Lower leg skin (tissue), 4 donors: ENCODE results near the gene SLC22A4. TPM values are rescaled to one million over a fixed set of nuclear protein-coding genes. Genes with fewer than 3 reads are reported as not detected.

Source experiments
- DNase-seq, 2 donors: peaks; one replicate each; pipeline ENCODE4 v3.0.0-alpha.2; 2019; ENCODE audit warnings: low spot score in 2 of 2
- H3K4me3 ChIP-seq: fragments of 200-600 bp; sonication (generic); 2 replicates; pipeline ENCODE4 v1.5.1; 2017; ENCODE audit warnings: mild to moderate bottlenecking, low read depth; ENCODE audit not compliant: poor library complexity, severe bottlenecking
- POLR2A ChIP-seq, 2 donors: fragments of 450-650 bp; IDR thresholded peaks; one replicate each; pipeline ENCODE4 v1.6.1; 2016 to 2017; ENCODE audit warnings: antibody characterized with exemption in 2 of 2, mild to moderate bottlenecking in 1 of 2, moderate library complexity in 1 of 2
- WGBS, 2 donors: methylation state at CpG; one replicate each; pipeline ENCODE4 v1.1.5; 2018; 5-methylcytosine and 5-hydroxymethylcytosine counted together
- intact Hi-C: fragments of 100-400 bp; cut with DNase I; formaldehyde crosslinking; loops from one replicate; pipeline ENCODE4 v1.15.0; 2023; ENCODE audit warnings: low total_unique reads
- total RNA-seq, 4 donors: library from RNA; depleted of rRNA; stranded (reverse); fragments of >200 nt; gene quantifications; one replicate each; pipeline ENCODE4 v1.1.0, GENCODE V29; 2016
- TF ChIP-seq, protein P1 (sequence below), 3 donors: fragments of 450-650 bp; IDR thresholded peaks; one replicate each; pipeline ENCODE4 v1.5.1; 2016; ENCODE audit warnings: antibody characterized with exemption in 3 of 3, mild to moderate bottlenecking in 3 of 3, moderate library complexity in 2 of 3

Gene SLC22A4
- total RNA-seq, 4 donors from 2014 or later: 0.27 to 1.8 (median 1.8) TPM

DNA sequence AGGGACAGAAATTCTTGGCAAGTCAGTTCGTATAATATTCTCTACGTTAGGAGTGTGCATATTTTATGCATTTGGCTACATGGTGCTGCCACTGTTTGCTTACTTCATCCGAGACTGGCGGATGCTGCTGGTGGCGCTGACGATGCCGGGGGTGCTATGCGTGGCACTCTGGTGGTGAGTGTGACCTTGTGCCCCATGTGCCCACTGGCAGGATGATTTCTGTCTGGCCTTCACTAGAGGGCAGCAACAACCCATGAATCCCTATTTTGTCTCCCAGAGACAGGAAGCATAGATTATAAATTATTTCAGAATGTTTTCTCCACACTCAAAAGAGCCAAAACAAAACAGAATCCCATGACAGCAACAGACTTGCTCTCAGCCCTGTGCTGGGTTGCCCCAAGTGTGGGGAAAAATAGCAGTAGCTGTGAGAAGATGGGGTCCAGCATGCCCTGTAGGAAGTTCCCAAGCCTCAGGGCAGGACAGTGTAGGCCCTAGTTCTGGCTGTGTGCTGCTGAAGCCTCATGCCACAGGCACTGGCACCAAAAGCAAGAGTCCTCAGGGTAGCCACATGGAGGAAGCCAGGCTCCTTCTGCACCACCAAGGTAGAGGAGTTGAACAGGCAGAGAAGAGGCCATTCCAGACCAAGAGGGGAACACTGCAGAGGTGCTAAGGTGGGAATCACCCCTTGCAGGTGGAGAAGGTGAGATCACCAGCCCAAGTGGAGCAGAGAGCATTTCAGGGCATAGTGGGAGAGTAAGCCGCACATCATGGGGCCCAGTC, 91.3 kb downstream of the SLC22A4 start:
- WGBS, 2 donors: 25 to 38% methylated on average over 9 of the region's 9 CpGs
- no peak overlapping the region for H3K4me3 ChIP-seq
- TF ChIP-seq, protein P1, sequence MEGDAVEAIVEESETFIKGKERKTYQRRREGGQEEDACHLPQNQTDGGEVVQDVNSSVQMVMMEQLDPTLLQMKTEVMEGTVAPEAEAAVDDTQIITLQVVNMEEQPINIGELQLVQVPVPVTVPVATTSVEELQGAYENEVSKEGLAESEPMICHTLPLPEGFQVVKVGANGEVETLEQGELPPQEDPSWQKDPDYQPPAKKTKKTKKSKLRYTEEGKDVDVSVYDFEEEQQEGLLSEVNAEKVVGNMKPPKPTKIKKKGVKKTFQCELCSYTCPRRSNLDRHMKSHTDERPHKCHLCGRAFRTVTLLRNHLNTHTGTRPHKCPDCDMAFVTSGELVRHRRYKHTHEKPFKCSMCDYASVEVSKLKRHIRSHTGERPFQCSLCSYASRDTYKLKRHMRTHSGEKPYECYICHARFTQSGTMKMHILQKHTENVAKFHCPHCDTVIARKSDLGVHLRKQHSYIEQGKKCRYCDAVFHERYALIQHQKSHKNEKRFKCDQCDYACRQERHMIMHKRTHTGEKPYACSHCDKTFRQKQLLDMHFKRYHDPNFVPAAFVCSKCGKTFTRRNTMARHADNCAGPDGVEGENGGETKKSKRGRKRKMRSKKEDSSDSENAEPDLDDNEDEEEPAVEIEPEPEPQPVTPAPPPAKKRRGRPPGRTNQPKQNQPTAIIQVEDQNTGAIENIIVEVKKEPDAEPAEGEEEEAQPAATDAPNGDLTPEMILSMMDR (IDR thresholded peaks at IDR 0.05): peak in 1 of 3 donors; percentile 5
- no peak for TF ChIP-seq POLR2A (IDR thresholded peaks at IDR 0.05)
- peak in 1 of 2 donors; percentile 88 for DNase-seq
- intact Hi-C loops: loop anchor here (2.0 kb wide), 1 partner anchor 115 kb away; no protein-coding TSS in a partner anchor

DNA sequence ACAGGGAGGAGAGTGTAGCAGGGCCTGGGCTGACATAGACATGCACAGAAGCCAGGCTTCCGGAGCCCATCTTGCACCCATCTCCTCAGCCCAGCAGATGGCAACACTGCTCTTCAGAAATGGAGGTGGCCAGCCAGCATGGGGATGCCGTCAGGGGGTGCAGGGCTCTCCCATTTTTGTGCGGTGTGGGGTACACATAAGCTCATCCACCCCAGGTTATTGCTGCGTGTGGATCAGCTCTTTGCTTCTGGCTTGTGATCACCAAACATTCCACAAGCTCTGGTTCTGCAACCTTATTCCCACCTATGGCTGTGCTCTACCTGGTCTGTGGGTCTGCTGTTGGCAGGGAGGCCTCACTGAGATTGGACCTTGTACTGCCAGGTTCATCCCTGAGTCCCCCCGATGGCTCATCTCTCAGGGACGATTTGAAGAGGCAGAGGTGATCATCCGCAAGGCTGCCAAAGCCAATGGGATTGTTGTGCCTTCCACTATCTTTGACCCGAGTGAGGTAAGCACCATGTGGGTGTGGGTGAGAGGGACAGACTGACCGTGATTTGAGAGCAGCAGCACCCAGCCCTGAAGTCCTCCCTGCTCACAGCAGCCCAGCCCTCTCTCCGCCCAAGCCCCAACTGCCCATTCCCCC, 92.6 kb downstream of the SLC22A4 start:
- H3K4me3 ChIP-seq: no peak overlapping the region
- intact Hi-C loops: loop anchor here (2.0 kb wide), 1 partner anchor 114 kb away; no protein-coding TSS in a partner anchor
- peak; percentile 74 to 93 for DNase-seq
- WGBS, 2 donors: 30 to 37% methylated on average over 10 of the region's 10 CpGs
- TF ChIP-seq, protein P1 (IDR thresholded peaks at IDR 0.05): peak in 1 of 3 donors; percentile 55
- TF ChIP-seq POLR2A (IDR thresholded peaks at IDR 0.05): no peak

DNA sequence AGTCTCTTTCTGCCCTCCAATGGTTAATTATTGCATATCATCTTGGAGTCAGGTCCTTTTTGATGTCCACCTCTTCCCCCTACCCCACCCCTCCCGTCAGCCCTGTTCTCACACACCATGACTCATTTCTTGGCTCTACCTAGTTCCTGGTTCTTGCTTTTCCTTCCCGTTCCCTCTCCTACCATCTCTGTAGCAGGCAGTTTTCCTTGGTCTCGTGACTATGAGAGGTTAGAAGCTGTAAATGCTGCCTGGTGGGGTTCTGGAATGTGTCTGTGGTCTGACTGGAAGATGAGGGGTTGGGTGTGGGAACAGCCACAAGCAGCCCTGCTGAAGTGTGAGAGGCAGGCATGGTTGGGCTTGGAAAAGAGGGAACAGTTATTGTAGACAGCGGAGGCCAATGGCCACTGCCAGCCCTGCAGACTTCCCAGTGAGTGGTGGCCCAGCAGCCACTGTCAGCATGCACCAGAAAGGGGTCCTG, 93.5 kb downstream of the SLC22A4 start:
- no peak overlapping the region for H3K4me3 ChIP-seq
- DNase-seq: peak; percentile 83 to 89
- 15 to 19% methylated on average over 4 of the region's 4 CpGs for WGBS, 2 donors
- TF ChIP-seq POLR2A (IDR thresholded peaks at IDR 0.05): no peak
- TF ChIP-seq, protein P1 (IDR thresholded peaks at IDR 0.05): no peak
- intact Hi-C loops: loop anchor here (2.0 kb wide), 1 partner anchor 113 kb away; no protein-coding TSS in a partner anchor

DNA sequence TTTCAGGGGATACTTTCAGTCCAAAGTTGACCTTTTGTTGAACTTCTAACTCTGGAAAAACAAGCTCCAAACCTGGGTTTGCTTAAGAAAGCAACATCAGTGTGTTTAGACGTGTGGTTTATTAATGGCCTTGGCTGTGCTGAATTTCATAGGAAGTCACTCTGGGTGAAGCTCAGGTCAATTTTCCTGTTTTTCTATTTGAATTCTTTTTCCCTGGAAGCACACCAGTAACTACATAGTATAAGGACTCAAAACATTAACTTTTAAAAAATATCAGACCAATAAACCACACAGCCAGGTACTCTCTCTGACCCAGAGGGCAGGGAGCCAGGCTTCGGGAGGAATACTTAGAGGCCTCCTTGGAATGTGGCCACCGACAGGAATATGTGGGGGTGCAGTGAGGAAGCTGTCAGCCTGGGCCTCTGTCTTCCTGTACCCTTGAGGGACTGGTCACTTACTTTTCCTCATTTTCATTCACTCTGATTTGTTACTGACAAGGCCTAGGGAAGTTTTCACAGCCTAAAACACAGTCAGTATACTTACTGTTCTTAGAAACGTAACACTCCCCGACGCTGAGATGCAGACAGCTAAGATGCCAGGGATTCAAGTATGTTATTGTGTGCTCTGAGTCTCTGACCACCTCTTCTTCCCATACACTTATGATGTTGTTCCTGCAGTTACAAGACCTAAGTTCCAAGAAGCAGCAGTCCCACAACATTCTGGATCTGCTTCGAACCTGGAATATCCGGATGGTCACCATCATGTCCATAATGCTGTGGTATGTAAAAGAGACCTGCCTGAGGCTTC, 94.3 kb downstream of the SLC22A4 start:
- intact Hi-C loops: no loop called here
- H3K4me3 ChIP-seq: no peak overlapping the region
- DNase-seq: peak in 1 of 2 donors; percentile 83
- no peak for TF ChIP-seq POLR2A (IDR thresholded peaks at IDR 0.05)
- TF ChIP-seq, protein P1 (IDR thresholded peaks at IDR 0.05): no peak
- 39 to 50% methylated on average over 8 of the region's 8 CpGs for WGBS, 2 donors

DNA sequence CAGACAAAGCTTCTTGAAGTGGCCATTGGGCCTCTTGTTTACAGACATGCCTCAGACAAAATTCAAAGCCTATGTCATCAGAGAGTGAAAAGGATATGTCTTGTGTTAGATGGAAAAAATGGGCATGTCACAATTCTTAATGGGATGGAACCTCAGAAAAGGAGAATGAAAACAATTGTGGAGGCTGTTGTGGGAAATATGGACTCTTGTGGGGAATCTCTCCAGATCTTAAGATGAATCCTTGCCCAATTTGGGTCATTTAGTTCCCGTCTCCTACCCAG, 94.8 kb downstream of the SLC22A4 start:
- intact Hi-C loops: no loop called here
- TF ChIP-seq, protein P1 (IDR thresholded peaks at IDR 0.05): no peak
- no peak for TF ChIP-seq POLR2A (IDR thresholded peaks at IDR 0.05)
- no peak overlapping the region for H3K4me3 ChIP-seq
- no peak for DNase-seq
- 78 to 95% methylated on average over 1 of the region's 1 CpG for WGBS, 2 donors
